ENCODE results near the gene VMP1.
"Not testable (repeated sequence)": the region's sequence is repeated elsewhere in the genome, so short reads cannot be mapped to it uniquely, and the experiment has no call there.

The VMP1 gene

DNA sequence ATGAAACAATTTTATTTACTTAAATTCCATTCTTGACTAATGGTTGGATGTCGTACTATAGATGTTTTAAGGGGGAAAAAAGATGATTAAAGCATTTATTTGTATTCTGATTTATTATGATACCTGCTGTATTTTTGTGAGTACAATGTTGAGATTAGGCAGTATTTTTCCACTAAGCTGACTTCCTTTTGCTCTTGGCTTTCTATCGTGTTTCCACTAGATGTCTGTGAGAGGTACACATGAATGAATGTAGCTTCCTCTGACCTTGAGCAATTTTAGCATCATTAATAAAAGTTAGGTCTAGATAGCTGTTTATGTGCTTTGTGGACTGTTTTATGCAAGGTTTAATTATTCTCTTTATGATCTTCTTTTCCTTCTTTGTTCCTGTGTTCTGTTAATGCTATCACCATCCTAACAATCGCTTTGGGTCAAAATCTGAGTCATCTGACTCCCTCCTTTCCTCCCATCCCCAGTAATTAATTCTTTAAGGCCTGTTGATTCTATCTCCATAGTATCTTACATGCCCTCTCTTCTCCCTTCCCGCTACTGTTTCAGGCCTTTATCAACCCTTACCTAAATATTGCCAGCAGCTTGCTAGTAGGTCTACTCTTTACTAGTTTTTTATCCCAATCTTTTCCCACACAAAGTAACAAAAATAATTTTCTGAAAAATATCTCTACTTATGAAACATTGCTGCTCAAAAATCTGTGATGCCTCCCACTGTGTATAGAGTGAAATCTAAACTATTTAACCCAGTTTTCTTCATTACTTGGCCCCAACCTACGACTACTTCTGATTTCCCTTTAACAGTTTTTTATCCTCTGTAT, 76.0 kb downstream of the VMP1 start:
- no peak for DNase-seq

DNA sequence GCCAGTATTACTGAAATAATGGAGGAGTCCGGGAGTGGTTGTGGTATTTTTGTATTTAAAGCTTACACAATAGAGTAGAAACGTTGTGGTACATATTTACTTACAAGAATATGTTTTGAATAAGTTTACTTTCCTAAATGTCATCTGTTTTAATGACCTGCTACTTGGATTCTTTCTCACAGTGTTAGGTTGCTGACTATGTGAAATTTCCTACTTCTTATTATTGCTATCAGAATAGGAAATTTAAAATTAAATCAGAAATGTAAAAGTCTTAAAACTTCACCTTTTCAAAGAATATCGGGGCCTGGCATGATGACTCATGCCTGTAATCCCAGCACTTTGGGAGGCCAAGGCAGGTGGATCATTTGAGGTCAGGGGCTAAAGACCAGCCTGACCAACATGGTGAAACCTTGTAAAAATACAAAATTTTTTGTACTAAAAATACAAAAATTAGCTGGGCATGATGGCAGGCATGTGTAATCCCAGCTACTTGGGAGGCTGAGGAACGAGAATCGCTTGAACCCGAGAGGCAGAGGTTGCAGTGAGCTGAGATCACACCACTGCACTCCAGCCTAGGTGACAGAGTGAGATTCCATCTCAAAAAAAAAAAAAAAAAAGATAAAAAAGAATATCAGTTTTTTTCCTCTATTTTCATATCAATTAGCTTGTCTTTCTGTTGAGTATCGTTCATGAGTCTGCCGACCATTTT, 77.8 kb downstream of the VMP1 start:
- no peak for DNase-seq

DNA sequence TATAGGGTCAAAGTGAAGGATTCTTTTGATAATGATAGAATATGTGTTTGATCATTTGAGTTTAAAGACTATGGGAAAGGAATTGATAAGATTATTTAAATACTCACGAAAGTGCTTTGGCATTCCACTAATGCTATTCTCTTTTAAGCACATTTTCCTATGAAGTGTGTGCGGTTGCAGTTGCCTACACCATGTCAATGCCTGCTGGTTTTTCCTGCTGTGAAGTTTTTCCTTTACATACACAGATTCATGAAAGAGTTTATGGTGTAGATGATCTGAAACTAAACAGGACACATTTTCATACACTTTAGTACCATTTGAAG, 78.7 kb downstream of the VMP1 start:
- DNase-seq: no peak

DNA sequence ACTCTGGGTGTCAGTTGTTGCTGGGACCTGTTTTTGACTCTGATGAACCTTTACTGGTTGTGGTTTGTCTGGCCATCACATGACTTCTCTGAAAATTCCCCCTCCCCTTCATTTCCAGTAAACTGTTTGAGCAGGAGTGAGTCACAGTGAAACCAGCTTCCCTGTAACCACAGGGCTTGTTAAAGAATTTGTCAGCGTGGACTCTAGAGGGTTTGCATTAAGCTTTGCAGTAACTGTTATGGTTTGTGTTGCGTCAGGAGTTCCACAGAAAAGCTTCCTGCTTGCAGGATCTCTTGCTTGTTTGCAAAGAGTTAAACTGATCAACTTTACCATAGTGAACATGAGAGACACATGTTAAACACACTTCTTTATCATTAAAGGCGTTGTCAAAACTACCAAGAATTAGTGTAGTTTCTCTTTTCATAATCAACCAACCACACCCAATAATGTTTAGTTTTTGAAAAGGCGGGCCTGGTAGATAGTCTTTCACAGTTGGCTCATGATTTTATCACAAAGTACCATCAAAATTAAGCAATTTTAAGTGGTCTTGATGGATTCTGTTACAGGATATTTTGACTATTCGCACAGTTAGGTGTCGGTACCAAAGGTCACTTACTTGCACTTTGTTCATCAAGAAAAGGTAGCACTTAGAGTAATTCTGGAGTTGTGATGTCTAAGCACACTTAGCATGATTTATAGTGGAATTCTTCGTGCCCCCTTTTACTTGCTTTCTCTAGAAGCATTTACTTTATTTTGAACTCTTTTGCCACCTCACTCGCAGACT, 79.3 kb downstream of the VMP1 start:
- DNase-seq: peak; percentile 66

DNA sequence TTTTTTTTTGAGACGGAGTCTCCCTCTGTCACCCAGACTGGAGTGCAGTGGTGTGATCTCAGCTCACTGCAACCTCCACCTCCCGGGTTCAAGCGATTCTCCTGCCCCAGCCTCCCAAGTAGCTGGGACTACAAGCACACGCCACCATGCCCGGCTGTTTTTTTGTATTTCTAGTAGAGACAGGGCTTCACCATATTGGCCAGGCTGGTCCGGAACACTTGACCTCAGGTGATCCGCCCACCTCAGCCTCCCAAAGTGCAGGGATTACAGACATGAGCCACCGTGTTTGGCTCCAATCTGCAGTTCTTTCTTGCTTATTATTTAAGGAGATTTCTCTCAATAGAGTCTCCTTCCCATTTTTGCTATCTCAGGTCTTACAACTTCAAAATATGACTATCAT, 82.4 kb downstream of the VMP1 start:
- DNase-seq: not testable (repeated sequence)

DNA sequence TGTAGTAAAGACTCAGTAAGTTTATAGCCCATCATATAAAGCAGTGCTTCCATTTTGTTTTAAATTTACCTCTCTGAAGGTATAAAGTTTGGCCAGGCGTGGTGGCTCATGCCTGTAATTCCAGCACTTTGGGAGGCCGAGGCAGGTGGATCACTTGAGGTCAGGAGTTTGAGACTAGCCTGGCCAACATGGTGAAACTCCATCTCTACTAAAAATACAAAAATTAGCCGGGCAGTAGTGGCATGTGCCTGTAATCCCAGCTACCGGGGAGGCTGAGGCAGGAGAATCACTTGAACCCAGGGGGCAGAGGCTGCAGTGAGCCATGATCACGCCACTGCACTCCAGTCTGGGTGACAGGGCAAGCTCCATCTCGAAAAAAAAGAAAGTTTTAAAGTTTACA, 83.0 kb downstream of the VMP1 start:
- DNase-seq: not testable (repeated sequence)

DNA sequence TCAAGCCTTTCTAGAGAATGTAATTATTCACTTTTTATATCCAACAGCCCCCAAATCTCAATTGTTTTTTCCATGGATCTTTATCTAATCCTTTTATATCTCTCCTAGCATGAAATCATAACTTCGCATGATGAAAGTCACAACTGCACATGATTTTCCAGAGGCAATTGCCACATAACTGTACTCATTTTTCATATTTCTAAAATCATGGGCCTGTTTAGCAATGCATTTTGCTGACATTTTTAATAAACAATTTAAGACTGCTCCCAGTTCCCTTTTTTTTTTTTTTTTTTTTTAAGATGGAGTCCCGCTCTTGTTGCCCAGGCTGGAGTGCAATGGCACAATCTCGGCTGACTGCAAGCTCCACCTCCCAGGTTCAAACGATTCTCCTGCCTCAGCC, 83.5 kb downstream of the VMP1 start:
- DNase-seq: no peak

DNA sequence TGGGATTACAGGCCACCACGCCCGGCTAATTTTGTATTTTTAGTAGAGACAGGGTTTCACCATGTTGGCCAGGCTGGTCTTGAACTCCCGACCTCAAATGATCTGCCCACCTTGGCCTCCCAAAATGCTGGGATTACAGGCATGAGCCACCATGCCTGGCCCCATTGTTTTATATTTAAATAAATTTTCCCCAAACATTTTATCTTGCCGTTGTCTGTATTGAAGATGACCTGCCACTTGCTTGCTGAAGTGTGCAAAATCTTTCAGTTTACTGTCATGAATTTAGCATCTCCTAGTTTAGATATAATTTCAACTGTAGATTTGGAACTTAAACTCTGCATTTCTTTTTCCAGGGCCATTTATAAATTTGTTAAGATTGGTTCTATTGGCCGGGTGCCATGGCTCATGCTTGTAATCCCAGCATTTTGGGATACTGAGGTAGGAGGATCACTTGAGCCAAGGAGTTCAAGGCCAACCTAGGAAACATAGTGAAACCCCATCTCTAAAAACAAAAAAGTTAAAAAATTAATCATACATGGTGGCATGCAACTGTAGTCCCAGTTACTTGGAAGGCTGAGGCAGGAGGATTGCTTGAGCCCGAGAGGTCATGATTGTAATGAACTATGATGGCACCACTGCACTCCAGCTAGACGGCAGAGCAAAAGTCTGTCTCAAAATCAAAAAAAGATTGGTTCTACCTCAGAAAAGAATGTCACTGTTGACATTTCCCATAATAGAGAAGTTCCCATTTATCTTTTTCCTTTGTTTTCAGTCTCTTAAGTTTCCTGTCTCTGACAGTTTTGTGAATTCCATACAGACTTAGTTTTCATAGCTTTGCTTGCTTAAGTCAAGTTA, 84.4 kb downstream of the VMP1 start:
- no peak for DNase-seq

DNA sequence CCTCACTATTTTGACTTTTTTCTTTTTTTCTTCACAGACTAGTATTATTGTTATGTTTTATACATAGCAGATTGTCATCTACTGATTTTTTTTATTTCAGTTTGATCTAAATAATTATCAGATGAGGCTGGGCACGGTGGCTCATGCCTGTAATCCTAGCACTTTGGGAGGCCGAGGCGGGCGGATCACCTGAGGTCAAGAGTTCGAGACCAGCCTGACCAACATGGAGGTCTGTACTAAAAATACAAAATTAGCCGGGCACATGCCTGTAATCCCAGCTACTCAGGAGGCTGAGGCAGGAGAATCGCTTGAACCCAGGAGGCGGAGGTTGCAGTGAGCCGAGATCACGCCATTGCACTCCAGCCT, 85.0 kb downstream of the VMP1 start:
- DNase-seq: not testable (repeated sequence)

DNA sequence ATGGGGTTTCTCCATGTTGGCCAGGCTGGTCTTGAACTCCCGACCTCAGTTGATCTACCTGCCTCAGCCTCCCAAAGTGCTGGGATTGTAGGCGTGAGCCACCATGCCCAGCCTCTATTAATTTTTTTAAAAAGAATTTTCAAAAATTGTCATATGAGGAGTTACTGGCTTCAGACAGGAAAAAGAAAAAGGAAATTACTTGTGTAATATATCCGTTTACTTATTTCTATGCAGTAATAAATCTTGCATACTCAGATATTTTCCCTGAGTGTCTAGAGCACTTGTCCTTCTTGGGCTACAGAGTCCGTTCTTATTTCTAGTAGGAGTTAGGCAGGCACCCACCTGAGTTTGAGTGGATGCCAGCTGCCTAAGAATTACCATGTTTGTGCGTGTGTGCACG, 85.8 kb downstream of the VMP1 start:
- no peak for DNase-seq

DNA sequence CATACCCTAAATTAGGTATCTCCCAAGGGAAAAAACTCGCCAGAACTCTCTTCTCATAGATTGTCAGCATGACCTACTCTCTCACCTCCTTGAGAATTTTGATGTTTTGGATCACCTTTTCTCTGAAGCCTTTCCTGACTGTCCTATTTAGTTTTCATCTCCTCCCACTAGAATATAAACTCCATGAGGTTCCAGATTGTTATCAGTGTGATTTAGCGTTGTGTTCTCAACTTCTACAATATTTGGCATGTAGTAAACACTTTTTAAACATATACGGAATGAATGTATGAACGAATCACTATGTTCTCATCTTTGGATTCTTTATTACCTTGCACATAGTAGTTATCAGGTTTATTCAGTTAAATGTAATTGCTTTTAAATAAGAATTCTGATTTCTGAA, 88.7 kb downstream of the VMP1 start:
- DNase-seq: no peak

DNA sequence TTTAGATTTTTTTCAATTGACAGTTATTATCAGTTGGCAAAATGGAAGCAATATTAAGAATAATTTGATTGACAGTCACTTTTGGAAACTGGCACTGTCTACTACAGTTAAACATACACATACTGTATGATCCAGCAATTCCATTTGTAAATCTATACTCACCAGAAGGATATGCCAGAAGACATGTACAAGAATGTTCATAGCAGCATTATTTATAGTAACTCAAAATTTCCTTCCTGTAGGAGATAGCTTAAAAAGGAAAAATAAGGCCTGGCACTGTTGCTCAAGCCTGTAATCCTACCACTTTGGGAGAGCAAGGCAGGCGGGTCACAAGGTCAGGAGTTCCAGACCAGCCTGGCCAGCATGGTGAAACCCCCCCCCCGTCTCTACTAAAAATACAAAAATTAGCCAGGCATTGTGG, 89.3 kb downstream of the VMP1 start:
- DNase-seq: no peak

DNA sequence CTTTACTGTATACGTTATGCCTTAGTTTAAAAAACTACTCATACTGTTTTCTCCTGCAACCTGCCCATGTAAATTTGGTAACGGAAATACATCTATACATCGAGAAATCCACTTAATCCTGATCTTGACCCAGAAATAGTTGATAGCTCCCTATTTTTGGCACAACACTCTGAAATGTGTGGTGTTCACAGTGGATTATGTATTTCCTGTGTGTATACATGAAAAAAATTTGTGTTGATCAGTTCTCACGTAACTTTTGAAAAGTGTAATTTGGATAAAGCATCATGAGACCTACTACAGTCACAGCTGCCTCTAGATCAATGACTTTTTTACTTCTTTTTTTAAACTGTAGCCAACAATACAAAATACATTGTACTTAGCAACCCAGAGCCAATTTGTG, 90.7 kb downstream of the VMP1 start:
- DNase-seq: no peak

DNA sequence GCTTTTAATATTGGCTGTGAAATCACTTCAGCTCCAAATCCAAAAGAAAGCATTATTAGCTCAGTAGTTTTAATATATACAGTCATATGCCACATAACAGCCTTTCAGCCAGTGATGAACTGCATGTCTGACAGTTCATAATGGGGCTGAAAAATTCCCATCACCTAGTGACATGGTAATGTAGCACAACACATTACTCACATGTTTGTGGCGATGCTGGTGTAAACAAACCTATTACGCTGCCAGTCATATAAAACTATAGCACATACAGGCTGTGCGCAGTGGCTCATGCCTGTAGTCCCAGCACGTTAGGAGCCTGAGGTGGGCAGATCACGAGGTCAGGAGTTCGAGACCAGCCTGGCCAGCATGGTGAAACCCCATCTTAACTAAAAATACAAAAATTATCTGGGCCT, 93.1 kb downstream of the VMP1 start:
- DNase-seq: no peak

DNA sequence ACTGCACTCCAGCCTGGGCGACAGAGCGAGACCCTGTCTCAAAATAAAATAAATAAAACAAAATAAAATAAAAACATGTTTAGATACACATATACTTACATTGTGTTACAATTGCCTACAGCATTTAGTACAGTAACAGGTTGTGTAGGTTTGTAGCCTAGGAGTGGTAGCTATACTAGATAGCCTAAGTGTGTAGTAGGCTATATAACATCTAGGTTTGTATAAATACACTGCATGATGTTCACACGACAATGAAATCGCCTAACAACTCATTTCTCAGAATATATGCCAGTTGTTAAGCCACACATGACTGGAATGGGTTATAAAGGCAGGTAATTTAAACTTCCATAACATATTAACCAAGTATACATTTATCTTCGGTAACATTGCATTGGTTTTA, 94.7 kb downstream of the VMP1 start:
- no peak for DNase-seq

DNA sequence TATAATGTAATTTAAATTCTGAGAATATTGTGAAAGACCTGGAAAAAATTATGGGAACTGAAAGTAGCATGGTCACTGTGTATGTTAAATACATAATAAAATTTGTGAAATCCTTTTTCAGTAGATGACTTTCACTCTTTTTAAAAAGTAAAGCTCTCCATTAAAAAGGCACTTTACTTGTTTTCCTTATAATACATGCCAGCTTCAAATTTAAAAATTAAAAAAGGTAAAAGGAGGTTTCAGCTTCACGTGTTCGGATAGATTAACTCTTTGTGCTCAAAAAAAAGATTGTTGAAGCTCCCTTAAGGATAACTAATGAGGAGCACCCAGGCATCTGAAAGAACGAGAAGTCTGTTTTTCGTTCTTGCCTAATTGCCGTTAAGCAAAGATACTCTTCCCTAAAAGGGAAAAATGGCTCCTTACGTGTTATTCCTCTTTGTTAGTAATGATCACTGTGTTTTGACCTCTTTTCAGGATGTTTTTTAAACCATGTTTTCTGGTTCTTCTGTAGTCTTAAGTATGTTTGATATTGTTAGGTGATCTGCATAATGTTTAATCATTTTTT, 97.5 kb downstream of the VMP1 start:
- no peak for DNase-seq

DNA sequence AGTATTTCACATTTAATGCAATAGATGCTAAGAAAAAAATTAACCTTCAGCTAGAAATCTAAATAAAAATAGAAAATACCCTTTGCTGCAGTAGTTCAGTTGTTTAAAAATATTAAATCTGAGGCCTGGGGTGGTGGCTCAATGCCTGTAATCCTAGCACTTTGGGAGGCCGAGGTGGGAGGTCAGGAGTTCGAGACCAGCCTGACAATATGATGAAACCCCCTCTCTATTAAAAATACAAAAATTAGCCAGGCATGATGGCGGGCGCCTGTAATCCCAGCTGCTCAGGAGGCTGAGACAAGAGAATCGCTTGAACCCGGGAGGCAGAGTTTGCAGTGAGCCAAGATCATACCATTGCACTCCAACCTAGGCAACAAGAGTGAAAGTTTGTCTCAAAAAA, 98.9 kb downstream of the VMP1 start:
- DNase-seq: not testable (repeated sequence)

DNA sequence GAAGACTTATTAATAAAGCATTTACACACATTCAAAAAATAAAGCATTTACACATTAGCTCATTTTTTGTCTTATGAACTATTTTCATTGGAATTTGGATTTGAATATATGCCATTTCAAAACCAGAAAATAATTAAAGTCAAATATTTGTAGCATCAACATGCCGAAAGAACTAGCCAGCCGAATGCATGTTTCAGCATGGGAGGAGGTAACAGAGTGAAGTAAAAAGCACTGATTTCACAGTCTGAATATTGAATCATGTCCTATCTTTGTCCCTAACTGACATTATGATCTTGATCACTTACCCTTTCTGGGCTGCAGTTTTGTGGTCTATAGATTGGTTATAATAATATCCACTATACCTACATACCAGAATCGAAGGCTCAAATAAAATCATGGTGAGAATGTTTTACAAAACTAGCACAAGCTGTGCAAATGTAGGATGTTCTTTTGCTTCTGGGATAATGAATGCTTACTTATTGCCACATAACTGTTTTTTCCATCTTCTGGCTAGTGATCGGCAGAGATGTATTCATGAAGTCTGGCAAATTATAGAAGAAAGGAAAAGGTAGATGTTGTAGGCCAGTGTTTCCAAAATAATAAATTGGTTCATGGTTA, 100.5 kb downstream of the VMP1 start:
- DNase-seq: no peak

DNA sequence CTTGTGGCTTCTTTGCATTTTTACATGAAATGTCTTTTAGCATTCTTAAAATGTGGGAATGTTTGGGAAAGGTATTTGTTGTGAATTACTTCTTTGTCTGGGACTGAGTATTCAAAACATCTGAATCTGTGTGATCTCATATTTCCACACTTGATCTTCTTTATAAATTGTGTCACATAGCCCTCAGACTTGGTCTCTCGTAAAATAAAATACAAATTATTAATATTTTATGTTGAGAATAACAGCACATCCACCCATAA, 103.4 kb downstream of the VMP1 start:
- no peak for DNase-seq

DNA sequence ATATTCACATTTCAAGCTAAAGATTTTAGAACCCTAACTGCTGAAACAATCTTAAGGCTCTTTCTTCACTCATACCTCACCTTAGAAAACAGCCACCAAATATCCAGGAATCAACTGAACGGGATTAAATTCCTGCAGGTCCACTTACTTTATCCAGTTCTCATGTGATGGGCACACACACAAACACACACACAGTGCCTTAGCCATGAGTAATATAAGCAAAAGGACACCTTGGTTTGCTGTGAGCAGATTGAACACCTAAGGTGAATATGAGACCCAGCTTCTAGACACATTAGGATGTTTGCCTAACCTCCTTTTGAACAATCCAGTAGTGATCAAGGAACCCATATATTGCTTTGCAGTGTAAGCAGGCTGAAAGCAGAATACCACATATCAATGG, 103.8 kb downstream of the VMP1 start:
- DNase-seq: no peak

DNA sequence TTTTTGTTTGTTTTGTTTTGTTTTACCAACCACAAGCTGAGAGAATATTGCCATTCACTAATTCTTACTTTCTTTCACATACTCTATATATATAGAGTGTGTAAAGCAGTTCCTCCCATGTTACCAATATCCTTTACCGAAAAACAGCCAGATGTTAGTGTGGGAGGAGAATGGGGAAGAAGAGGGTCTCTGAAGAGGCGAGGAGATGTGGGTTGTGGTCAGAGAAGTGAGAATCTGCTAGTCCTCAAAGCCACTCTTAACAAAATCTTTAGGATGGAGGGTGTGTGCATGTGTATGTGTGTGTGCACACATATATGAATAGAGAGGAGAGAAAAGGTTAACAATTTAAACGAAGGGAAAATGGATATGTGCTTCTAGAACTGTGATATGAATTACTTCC, 104.7 kb downstream of the VMP1 start:
- DNase-seq: no peak

DNA sequence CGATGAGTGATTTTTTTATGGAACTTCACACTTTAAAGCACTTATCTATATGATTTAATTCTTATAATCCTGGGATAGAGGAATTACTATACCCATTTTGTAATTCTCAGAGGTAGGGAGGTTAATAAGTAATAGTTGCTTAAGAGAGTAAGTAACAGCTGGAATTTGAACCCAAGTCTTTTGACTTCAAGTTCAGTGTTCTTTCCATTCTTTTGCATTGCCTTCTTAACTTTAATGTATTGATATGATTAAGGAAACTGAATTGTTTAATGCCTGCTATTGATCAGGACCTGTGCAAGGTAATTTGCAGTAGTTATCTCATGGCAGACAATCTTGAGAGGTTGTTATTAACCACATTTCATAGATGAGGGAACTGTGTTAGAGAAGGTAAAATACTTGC, 106.8 kb downstream of the VMP1 start:
- DNase-seq: no peak

DNA sequence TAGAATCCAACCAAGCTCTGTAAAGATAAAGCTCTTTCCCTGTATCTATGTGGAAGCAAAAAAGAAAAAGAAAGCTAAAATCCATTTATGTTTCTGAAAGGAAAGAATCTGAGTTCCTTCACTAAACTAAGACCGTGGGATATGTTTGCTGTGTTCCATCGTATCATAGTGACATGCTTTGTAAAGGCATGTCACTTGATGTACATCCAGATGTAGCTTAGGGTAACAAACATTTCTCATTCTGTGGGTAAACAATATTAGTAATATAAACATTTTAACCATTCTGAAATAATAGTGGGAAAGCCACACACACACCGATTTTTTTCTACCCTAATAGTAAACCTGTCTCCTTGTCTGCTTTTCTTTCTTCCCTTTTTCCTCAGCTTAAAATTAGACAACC, 107.2 kb downstream of the VMP1 start:
- no peak for DNase-seq

Data from activated gamma-delta T cell treated with Interleukin-2 at 50 U/mL for 16 hours (primary cell).